ENCODE data around the gene C3orf38.
"Not testable (repeated sequence)": the region's sequence is repeated elsewhere in the genome, so short reads cannot be mapped to it uniquely, and the experiment has no call there.

The C3orf38 gene

DNA sequence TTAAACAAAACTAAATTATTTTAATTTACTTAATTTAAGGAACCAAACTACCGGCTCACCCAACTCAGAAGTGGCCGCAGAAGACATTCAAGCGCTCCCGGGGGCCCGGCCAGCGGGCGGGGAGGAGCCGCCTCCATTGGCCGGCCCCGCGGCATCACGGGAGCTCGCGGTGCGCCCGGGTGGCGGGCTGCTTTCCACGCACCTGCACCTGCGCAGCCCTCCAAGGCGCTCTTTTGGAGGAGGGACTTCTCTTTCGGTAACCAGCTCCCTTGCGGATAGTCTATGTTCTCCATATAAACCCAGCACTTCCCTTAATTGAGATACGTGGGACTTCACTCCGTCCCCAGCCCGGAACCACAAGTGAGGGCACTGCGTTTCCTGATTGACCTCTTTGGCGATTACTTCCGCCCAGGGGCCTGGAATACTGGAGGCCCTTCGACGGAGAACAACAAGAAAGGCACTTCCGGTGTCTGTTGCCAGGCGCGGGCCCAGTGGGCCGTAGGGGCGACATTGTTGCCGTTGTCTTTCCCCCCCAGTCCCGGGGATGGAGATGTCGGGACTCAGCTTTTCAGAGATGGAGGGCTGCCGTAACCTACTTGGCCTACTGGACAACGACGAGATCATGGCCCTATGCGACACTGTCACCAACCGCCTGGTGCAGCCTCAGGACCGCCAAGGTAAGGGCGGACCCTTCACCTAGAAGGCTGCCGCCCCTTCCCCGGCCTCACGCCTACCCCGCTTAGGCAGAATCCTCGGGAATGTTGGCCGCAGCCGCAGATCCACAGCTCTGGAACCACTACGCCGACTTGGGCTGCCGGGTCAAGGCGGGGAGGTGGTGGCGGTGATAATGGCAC is at the start of gene C3orf38:
TSS of gene C3orf38 (plus strand) at position 451 of the 854 bp plus-strand sequence. CDS start at position 545, 94 bp downstream.
- in situ Hi-C loops (cut with MboI; ENCODE audit: low sequenced_read_pairs) = no loop called here

DNA sequence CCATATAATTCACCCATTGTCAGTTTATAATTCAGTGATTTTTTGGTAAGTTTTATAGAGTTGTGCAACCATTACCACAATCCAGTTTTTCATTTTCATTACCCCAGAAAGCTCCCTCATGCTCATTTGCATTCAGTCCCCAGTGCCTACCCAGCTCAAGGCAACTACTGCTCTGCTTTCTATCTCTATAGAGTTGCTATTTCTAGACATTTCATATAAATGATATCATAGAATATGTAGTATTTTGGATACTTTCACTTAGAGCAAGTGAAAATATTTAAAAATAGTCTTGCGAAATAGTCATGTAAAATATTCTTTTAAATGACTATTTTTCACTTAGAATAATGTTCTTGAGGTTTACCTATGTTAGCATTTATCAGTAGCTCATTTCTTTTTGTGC is 48.6 kb upstream of the C3orf38 start:
- in situ Hi-C loops (cut with MboI; ENCODE audit: low sequenced_read_pairs) = no loop called here

DNA sequence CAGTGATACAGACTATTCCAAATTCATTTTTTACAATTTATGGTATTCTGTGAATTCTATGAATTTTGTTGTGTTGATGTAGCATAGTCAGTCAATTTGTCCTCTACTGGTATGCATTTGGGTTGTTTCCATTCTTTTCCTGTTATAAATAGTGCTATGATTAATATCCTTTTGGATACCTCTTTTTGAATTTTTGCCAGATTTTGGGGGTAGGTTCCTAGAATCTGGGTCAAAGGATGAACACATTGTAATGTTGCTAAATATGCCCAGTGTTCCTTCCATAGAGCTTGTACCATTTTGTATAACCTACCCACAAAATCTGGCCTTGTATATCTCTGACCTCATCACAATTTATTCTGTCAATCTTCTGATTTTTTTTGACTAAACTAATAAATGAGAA is 44.4 kb upstream of the C3orf38 start:
- in situ Hi-C loops (cut with MboI; ENCODE audit: low sequenced_read_pairs) = no loop called here

DNA sequence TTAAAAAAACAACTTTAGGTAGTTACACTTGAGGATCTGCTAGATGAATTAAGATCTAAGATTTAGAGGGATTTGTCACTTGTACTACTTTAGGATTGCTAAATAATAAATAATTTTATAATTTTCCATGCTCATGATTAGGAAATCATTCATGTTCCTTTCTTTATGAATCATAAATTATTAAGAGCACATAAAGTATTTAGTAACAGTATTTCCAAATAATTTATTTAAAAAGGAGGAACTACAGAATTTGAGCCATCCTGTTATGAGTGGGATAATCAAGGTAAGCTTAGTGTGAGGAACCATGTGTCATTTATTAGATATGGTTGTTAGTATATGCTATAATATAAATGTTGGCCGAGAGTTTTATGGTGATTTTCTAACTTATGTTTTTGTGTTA is 37.5 kb upstream of the C3orf38 start:
- in situ Hi-C loops (cut with MboI; ENCODE audit: low sequenced_read_pairs) = no loop called here

DNA sequence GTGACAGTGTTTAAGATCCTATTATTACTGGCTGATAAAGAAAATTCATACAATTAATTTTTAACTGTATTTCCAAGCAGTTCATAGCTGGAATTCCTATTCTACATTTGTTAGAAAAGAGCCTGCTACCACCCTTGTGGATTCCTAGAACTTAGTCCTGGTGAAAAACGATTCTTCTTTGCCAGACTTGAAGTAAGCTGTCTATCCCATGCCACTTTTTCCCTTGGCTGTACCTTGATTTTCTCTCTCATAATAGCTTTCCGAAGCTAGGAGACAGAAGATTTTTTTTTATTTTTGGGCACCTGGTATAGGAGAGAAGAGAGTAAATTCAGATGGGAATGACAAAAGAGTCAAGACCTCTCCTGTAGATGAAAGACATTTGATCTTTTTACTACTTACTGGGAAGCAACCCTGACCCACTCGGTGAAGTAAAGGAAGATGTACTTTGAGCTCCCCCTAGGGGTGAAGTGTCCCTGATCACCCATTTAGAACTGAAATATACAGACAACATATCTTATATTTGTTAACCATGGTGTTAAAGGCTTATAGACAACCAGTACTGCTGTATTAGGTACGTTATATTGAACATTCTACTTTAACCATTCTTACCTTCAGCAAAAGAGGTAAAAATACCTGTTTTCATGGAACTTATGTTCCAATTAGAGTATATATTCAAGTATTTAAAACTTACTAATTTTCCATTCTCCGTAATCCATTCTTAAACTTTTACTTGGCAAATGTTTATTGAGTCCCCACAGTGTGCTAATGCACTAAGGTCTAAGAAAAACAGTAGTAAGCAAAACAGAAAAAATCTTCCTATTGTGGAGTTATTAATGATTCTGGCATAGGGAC is 36.2 kb upstream of the C3orf38 start:
- in situ Hi-C loops (cut with MboI; ENCODE audit: low sequenced_read_pairs) = no loop called here

DNA sequence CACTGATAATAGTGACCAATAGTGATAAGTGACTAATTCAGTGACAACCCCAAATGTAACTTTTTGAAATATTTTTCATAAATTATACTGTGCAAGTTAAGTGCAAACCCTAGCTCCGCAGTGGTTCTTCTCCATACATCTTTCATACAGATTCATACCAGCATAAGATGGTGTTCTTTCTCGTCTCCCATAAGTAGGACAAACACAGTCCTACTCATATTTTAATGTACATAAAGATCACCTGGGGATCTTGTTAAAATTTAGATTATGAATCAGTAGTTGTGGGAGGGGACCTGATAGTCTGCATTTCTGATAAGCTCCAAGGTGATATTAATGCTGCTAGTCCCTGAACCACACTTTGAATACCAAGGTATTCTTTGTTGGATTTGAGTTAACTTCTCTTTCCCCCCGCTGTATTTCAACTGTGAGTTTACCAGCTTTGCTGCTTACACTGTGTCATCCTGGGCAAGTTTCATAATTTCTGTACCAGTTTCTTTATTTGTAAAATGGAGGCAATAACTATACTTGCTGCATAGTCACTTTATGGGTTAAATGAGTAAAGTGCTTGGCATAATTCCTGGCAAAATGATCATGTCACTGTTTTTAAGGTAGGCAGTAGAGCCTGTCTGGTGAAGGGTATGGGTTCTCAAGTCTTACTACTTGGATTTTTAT is 34.7 kb upstream of the C3orf38 start:
- in situ Hi-C loops (cut with MboI; ENCODE audit: low sequenced_read_pairs) = no loop called here

DNA sequence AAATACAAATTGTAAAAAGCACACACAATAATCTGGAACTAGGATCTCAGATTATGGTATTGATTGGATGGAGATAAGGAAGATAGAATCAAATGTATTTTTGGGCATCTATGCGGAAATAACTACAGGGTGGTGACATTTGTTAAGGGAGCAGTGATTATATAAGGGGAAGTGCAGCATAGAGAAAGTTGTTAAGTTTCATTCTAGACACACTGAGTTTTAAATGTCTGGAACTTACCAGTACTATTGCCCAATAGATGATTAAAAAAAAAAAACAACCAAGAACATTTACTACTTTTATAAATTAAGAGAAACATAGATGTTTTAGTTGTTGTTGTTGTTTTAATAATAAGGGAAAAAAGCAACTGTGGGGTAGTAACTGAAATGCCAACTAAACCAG is 32.1 kb upstream of the C3orf38 start:
- in situ Hi-C loops (cut with MboI; ENCODE audit: low sequenced_read_pairs) = no loop called here

DNA sequence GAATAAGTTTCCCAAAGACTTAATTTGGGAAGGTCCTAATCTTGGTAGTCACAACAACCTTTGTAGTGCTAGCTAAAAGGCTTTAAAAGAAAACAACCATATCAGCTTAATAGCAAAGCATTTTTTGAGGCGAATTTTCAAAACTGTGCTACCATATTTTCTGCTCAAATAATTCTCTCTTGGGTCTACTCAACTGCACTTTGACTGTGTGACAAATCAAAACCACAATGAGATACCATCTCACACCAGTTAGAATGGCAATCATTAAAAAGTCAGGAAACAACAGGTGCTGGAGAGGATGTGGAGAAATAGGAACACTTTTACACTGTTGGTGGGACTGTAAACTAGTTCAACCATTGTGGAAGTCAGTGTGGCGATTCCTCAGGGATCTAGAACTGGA is 31.2 kb upstream of the C3orf38 start:
- in situ Hi-C loops (cut with MboI; ENCODE audit: low sequenced_read_pairs) = not testable (repeated sequence)

DNA sequence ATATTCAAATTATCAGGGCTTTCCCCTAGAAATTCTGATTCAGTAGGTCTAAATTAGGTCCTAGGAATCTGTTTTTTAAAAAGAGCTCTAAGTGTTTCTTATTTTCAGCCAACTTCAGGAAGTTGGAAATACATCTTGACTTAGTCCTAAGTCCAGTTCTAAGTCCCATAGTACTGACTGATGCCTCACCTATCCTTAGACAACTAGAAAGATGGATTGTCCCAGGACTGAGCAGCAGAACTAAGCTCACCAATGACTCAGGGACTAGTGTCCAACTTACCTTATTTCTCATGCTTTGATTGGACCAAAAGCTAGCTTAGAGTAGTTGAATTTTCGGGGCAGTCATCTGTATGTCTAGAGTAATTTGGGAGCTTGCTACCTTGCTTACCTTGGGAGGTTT is 26.2 kb upstream of the C3orf38 start:
- in situ Hi-C loops (cut with MboI; ENCODE audit: low sequenced_read_pairs) = no loop called here

DNA sequence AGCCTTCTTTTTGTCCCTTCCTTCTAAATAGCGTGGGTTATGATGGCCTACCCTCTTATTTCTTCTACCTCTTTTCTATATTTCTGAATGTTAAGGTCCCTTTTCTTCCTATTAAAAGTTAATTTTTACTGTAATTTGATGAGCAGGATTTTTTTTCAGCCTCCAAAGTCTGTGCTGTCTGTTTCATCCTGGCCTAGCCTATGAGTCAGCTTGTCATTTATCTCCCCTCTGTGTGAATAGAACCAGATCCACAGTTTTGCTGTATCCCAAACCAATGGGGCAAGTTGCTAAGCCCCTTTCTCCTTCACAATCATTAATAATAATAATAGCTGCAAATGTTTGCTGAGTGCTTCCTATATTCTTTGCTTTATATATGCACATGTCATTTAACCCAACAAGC is 18.1 kb upstream of the C3orf38 start:
- in situ Hi-C loops (cut with MboI; ENCODE audit: low sequenced_read_pairs) = no loop called here

DNA sequence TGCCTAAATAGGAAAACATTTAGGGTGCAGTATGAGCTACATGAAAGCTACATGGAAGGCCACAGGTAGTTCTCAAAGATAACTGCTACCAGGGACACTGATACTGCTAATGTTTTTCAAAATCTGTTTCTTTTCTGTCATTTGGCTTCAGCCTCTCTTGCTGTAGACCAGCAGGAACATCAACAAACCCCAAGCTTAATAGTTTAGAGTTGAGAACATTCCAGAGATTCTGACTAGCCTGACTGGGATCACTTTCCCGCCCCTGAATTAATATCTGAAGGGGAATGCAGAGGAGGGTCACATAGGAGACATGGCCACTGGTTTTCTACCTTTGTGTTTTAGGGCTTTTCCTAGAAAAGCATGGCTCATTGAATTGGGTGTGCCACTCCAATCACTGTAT is 16.9 kb upstream of the C3orf38 start:
- in situ Hi-C loops (cut with MboI; ENCODE audit: low sequenced_read_pairs) = no loop called here

DNA sequence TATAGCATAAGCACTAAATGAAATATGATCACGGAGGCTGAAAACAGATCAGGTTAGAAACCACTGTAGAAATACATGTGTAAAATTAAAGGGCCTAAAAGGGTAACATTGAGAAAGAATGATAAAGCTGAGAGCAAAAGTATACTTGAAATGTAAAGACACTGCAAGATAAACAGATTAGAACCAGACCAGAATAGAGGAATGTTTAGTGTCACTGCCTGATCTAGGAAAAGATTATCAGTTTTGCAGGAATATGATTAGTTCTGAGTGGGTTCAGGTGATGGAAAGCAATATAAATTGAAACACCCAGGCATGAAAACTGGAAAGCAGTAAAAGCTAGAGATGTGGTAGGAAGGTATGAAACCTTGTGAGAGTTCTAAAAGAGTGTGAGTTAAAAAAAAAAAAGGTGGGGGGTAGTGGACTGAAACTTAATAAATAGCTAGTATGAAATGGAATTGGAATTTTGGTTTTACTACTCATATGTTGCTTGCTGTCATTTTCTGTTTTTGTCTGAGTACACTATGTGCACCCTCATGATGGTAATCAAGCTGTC is 16.0 kb upstream of the C3orf38 start:
- in situ Hi-C loops (cut with MboI; ENCODE audit: low sequenced_read_pairs) = no loop called here

DNA sequence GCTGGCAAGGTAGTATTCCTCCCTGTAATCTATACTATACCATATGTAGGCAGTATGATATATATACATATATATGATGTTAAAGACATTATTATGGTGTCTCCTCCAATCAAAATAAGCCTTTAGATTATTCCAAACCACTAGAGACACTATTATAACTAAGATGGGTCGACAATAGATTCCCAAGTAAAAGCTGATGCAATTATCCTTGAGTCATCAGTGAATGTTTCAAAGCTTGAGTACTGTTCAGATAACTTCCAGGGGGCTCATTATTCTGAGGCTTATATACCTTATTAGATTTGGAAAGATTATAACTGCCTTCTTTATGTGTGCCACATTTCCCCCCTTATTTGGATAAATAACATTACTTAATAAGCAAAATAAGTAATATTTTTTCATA is 11.9 kb upstream of the C3orf38 start:
- in situ Hi-C loops (cut with MboI; ENCODE audit: low sequenced_read_pairs) = no loop called here

DNA sequence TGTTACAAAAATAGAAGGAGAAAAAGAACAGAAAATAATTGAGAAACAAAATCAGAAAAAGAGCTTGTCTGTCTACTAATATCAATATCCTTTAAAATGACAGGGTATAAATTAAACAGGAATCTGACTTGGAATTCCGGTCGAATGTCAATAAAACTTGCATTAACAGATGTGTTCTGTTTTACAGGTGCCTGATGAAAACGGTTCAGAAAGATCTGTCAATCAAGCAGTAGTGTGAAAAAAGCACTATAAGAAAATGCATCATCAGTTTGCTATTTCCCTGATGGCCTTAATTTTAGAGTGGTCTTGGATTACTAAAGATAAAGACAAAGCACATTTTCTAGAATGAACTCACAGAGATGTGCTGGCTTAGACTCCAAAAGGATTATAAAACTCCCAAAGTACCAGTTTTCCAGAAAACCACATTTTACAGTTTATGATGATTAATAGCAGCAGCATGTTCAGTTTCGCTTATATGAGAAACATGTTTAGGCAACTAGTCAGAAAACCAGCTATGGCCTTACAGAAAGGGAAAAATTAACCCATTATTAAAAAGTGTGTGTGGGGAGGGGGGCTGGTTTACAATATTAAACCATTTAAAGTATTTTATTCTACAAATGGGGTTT is 8.2 kb upstream of the C3orf38 start:
- in situ Hi-C loops (cut with MboI; ENCODE audit: low sequenced_read_pairs) = no loop called here

DNA sequence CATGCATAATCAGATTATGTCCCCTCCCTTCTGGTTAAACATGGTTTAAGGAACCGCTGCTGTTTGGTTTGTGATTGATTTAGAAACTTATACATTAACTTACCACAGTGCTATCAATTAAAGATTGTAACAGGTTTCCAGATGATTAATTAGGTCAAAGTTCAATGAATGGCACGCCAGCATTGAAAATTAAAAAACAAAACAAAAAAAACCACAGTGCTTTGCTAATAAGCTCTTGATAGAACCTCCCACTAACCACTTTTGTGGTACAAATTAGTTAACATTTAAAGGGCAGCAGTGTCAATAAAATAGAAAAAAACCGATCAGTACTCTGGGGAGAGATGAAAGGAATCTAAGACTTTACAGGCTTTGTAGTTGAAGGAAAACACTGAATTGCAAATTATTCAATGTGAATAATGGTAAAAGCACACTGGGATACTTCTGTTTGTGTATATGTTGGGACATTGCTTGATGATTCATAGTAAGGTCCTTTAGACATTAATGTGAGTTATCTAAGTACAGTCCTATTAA is 7.6 kb upstream of the C3orf38 start:
- in situ Hi-C loops (cut with MboI; ENCODE audit: low sequenced_read_pairs) = no loop called here

DNA sequence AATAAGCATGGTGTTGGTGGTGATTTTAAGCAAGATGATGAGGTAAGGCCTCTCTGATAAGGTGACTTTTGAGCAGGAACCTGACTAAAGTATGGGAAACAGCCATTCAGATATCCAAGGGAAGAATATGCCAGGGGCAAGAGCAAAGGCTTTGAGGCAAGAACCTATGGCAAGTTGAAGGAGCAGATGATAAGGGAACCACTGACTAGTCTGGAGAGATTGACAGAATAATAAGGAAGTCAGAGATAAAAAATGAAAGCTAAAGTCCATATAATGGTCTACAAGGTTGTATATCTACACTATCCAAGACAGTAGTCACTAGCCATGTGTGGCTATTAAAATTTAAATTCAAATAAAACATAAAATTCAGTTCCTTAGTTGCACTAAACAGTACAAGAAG is 2.5 kb upstream of the C3orf38 start:
- in situ Hi-C loops (cut with MboI; ENCODE audit: low sequenced_read_pairs) = no loop called here

DNA sequence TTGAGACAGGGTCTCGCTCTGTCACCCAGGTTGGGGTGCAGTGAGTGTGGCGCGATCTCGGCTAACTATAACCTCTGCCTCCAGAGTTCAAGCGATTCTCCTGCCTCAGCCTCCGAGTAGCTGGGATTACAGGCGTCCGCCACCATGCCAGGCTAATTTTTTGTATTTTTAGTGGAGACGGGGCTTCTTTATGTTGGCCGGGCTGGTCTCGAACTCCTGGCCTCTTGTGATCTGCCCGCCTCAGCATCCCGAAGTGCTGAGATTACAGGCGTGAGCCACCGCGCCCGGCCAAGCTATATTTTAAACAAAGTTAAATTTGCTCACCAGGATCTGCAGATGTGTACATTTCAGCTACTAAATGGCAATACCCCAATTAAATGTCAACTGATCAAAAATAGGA is 1.1 kb upstream of the C3orf38 start:
- in situ Hi-C loops (cut with MboI; ENCODE audit: low sequenced_read_pairs) = no loop called here

DNA sequence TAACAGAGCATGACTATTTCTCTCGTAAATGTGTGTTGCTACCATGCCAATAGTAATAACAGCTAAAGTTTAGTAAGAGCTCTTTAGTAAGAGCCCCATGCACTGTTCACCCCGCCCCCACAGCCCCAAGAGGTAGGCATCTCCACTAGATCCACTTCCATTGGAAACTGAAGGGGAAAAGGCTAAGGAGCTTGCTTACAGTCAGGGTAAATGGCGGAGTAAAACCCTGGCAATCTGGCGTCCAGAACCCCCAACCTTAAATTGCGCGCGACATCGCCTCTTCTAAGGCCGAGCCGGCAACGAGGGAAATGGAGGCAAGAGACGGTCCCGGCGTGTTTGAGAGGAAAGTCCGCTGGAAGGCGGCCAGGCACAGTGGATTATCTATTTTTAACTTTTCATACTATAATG is 654 bp upstream of the C3orf38 start:
- in situ Hi-C loops (cut with MboI; ENCODE audit: low sequenced_read_pairs) = no loop called here

DNA sequence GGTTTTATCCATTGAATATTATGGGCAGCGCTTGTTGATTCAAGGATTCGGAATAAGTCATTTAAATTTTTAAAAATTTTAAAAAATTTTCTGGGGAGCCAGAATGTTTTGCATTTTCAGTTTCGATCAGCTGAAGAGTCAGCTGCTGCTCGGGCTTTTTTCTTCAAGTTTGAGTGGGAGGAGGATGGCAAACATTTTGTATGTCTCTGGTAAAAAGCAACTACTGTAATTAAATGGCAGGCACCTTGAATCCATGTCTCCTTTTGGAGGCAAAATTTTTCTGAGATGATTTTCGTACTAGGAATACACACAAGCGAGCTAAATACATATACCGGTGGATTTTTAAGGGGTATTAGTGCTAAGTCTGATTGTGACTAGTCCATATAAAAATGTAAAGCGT is 612 bp downstream of the C3orf38 start:
- in situ Hi-C loops (cut with MboI; ENCODE audit: low sequenced_read_pairs) = no loop called here

DNA sequence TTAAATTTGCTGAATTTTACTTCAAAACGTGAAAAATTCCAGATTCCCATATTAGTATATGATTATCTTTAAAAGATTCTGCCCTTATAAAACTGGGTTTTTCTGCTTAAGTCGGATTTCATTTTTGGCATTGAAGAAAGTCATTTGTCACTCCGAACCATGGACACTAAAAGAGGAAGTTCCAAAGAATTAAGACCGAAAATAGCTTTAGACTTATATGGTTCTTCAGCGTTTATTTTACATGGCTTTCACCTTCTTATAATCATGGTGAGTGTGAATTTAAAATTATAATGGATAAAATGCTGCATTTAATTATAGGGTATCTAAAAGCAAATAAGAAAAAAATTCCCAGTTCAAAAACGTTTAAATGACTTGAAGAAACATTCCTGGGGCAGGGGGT is 1.0 kb downstream of the C3orf38 start:
- in situ Hi-C loops (cut with MboI; ENCODE audit: low sequenced_read_pairs) = no loop called here

DNA sequence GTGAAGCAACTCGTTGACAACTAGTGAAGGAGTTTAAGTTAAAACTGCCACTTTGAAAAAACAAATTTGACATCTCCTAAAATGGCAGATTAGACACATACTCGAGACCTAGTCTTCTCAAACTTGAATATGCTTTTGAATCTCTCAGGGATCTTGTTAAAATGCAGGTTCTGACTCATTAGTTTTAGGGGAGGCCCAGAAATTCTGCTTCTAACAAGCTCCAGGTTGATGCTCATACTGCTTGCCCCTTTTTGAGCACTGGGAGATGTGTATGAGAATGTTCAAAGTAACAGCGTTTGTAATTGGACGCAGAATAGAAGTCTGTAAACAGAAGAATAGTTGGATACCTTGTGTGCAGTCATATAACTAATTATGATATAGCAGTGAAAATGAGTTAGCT is 1.6 kb downstream of the C3orf38 start:
- in situ Hi-C loops (cut with MboI; ENCODE audit: low sequenced_read_pairs) = no loop called here
